SK-N-SH (cell line): ENCODE measurements around the gene NT5C. TPM values are rescaled to one million over a fixed set of nuclear protein-coding genes. Genes with fewer than 3 reads are reported as not detected.

Source experiments
- CTCF ChIA-PET: fragments of 300-600, 350-600 bp; formaldehyde crosslinking; extraction: SDS; loops from one replicate; lab custom pipeline; 2021; lab: Yijun Ruan, JAX
- POLR2A ChIA-PET: fragments of 350-600 bp; sonication (Branson Sonifier 250); formaldehyde crosslinking; extraction: SDS; loops from one replicate; lab custom pipeline; 2020; ENCODE audit warnings: antibody characterized with exemption, inconsistent platforms; lab: Yijun Ruan, JAX
- DNase-seq: peaks from one replicate; pipeline ENCODE4 v3.0.0; 2012
- H2AFZ ChIP-seq: fragments of 200-600 bp; sonication (generic); 2 replicates; pipeline ENCODE4 v1.8.1; 2016; ENCODE audit warnings: antibody characterized with exemption, mild to moderate bottlenecking, low read depth
- H3F3A ChIP-seq: fragments of 200-600 bp; sonication (generic); replicated peaks from 2 replicates; pipeline ENCODE3; 2016; ENCODE audit warnings: antibody characterized with exemption, mild to moderate bottlenecking; ENCODE audit not compliant: insufficient read depth
- H3K27ac ChIP-seq, 2 experiments: fragments of 200-500 bp in 1 of 2; fragments of 200-600 bp in 1 of 2; sonication (Bioruptor generic) in 1 of 2; sonication (generic), shearing (Covaris generic) in 1 of 2; 2 replicates each; pipeline versions ENCODE4 v1.5.1 to v1.6.1; 2014 to 2016; ENCODE audit warnings: low read depth in 2 of 2, inconsistent platforms in 1 of 2, low read length in 1 of 2, mild to moderate bottlenecking in 1 of 2, mixed read lengths in 1 of 2
- H3K27me3 ChIP-seq: fragments of 200-600 bp; sonication (generic), shearing (Covaris generic); 2 replicates; pipeline ENCODE4 v1.6.1; 2016; ENCODE audit warnings: mixed run types; ENCODE audit not compliant: insufficient read depth
- H3K36me3 ChIP-seq, 2 experiments: fragments of 200-500 bp in 1 of 2; fragments of 200-600 bp in 1 of 2; sonication (Bioruptor generic) in 1 of 2; sonication (generic) in 1 of 2; replicated peaks in 1 of 2; 2 replicates each; pipeline versions ENCODE3 to v1.5.1; 2014 to 2016; ENCODE audit warnings: low read length in 1 of 2, mild to moderate bottlenecking in 1 of 2; ENCODE audit not compliant: insufficient read depth in 2 of 2, control insufficient read depth in 1 of 2
- H3K4me1 ChIP-seq, 2 experiments: fragments of 200-500 bp in 1 of 2; fragments of 200-600 bp in 1 of 2; sonication (Bioruptor generic) in 1 of 2; sonication (generic), shearing (Covaris generic) in 1 of 2; 2 replicates each; pipeline versions ENCODE4 v1.5.1 to v1.6.1; 2014 to 2016; ENCODE audit warnings: low read depth in 1 of 2, low read length in 1 of 2, mixed run types in 1 of 2; ENCODE audit not compliant: insufficient read depth in 2 of 2, control insufficient read depth in 1 of 2
- H3K4me2 ChIP-seq: fragments of 200-600 bp; sonication (generic), shearing (Covaris generic); 2 replicates; pipeline ENCODE4 v1.6.1; 2017; ENCODE audit warnings: mixed run types
- H3K4me3 ChIP-seq, 2 experiments: fragments of 200-500 bp in 1 of 2; fragments of 200-600 bp in 1 of 2; sonication (Bioruptor generic) in 1 of 2; sonication (generic), shearing (Covaris generic) in 1 of 2; 2 replicates each; pipeline versions ENCODE4 v1.5.1 to v1.8.1; 2014 to 2016; ENCODE audit warnings: low read depth in 2 of 2, inconsistent platforms in 1 of 2, low read length in 1 of 2, mild to moderate bottlenecking in 1 of 2, mixed read lengths in 1 of 2, moderate library complexity in 1 of 2
- H3K79me2 ChIP-seq: fragments of 200-600 bp; sonication (generic); 2 replicates; pipeline ENCODE4 v1.8.1; 2017; ENCODE audit warnings: mild to moderate bottlenecking; ENCODE audit not compliant: insufficient read depth
- H3K9ac ChIP-seq: fragments of 200-600 bp; sonication (generic); 2 replicates; pipeline ENCODE4 v1.6.1; 2017; ENCODE audit warnings: mixed run types
- H3K9me2 ChIP-seq: fragments of 200-600 bp; sonication (generic); 2 replicates; pipeline ENCODE4 v1.6.1; 2017; ENCODE audit warnings: mixed run types
- H3K9me3 ChIP-seq: fragments of 200-600 bp; sonication (generic); 2 replicates; pipeline ENCODE4 v1.6.1; 2017; ENCODE audit warnings: mixed run types, mild to moderate bottlenecking, moderate library complexity
- H4K20me1 ChIP-seq: fragments of 200-600 bp; sonication (generic); 2 replicates; pipeline ENCODE4 v1.6.1; 2017; ENCODE audit warnings: mild to moderate bottlenecking, mixed run types; ENCODE audit not compliant: insufficient read depth
- CHD2 ChIP-seq: fragments of 150-350 bp; IDR thresholded peaks from 2 replicates; pipeline ENCODE4 v1.6.1; 2018; ENCODE audit warnings: low read length; ENCODE audit not compliant: partially characterized antibody
- EP300 ChIP-seq, 2 experiments: IDR thresholded peaks; 2 replicates each; pipeline versions ENCODE4 v1.4.0 to v1.6.1; 2012; ENCODE audit warnings: borderline replicate concordance in 1 of 2, low read depth in 1 of 2, low read length in 1 of 2
- FOSL2 ChIP-seq: IDR thresholded peaks from 2 replicates; pipeline ENCODE4 v1.4.0; 2012; ENCODE audit warnings: low read depth, mild to moderate bottlenecking, moderate library complexity, borderline replicate concordance
- FOXM1 ChIP-seq: IDR thresholded peaks from 2 replicates; pipeline ENCODE4 v1.4.0; 2012; ENCODE audit warnings: low read depth, mild to moderate bottlenecking
- GABPA ChIP-seq: IDR thresholded peaks from 2 replicates; pipeline ENCODE4 v1.4.0; 2012; ENCODE audit warnings: low read depth, mild to moderate bottlenecking
- GATA2 ChIP-seq: sonication (generic); formaldehyde crosslinking; IDR thresholded peaks from 2 replicates; pipeline ENCODE4 v1.5.0; 2020; ENCODE audit warnings: mild to moderate bottlenecking, missing genetic modification reagents
- JUND ChIP-seq: IDR thresholded peaks from 2 replicates; pipeline ENCODE4 v1.4.0; 2012
- MEF2A ChIP-seq: IDR thresholded peaks from 2 replicates; pipeline ENCODE4 v1.4.0; 2012; ENCODE audit warnings: low read depth, borderline replicate concordance
- NFIC ChIP-seq: IDR thresholded peaks from 2 replicates; pipeline ENCODE4 v1.4.0; 2012; ENCODE audit warnings: borderline replicate concordance
- POLR2AphosphoS5 ChIP-seq: IDR thresholded peaks from 2 replicates; pipeline ENCODE4 v1.6.1; 2012; ENCODE audit warnings: low read depth, low read length
- RAD21 ChIP-seq: IDR thresholded peaks from 2 replicates; pipeline ENCODE4 v1.6.1; 2012; ENCODE audit warnings: mild to moderate bottlenecking, low read length
- RCOR1 ChIP-seq: fragments of 150-350 bp; IDR thresholded peaks from 2 replicates; pipeline ENCODE4 v1.6.1; 2017; ENCODE audit warnings: antibody characterized with exemption, low read length
- SIN3A ChIP-seq: IDR thresholded peaks from 2 replicates; pipeline ENCODE4 v1.6.1; 2012; ENCODE audit warnings: low read depth, mild to moderate bottlenecking, low read length, moderate library complexity, borderline replicate concordance
- TAF1 ChIP-seq: IDR thresholded peaks from 2 replicates; pipeline ENCODE4 v1.6.1; 2012; ENCODE audit warnings: low read depth, mild to moderate bottlenecking, low read length, moderate library complexity, borderline replicate concordance
- TCF12 ChIP-seq: IDR thresholded peaks from 2 replicates; pipeline ENCODE4 v1.4.0; 2012
- TEAD4 ChIP-seq: IDR thresholded peaks from 2 replicates; pipeline ENCODE4 v1.4.0; 2012; ENCODE audit warnings: mild to moderate bottlenecking, borderline replicate concordance; ENCODE audit not compliant: insufficient read depth
- WGBS: methylation state at CpG from one replicate; pipeline ENCODE4 v1.1.6; 2017; ENCODE audit warnings: low lambda C conversion rate; 5-methylcytosine and 5-hydroxymethylcytosine counted together
- polyA plus RNA-seq, 3 experiments: library from polyadenylated mRNA; depleted of rRNA; stranded (reverse); fragments of >200 nt; gene quantifications; 2 replicates each; pipeline ENCODE4 v1.2.3, GENCODE V29; 2012
- TF ChIP-seq, protein P1 (sequence below): IDR thresholded peaks from 2 replicates; pipeline ENCODE4 v1.4.0; 2012; ENCODE audit warnings: low read depth, borderline replicate concordance
- TF ChIP-seq, protein P2 (sequence below): IDR thresholded peaks from 2 replicates; pipeline ENCODE4 v1.4.0; 2012; ENCODE audit warnings: low read depth, borderline replicate concordance
- TF ChIP-seq, protein P3 (sequence below): IDR thresholded peaks from 2 replicates; pipeline ENCODE4 v1.6.1; 2012; ENCODE audit warnings: mild to moderate bottlenecking, low read depth, low read length, moderate library complexity
- TF ChIP-seq, protein P4 (sequence below): IDR thresholded peaks from 2 replicates; pipeline ENCODE4 v1.4.0; 2012; ENCODE audit warnings: low read depth
- TF ChIP-seq, protein P5 (sequence below): IDR thresholded peaks from 2 replicates; pipeline ENCODE4; 2012

The NT5C gene
- polyA plus RNA-seq, 1 of the 3 experiments (the other 2 are of a cell fraction), result 111 TPM

DNA sequence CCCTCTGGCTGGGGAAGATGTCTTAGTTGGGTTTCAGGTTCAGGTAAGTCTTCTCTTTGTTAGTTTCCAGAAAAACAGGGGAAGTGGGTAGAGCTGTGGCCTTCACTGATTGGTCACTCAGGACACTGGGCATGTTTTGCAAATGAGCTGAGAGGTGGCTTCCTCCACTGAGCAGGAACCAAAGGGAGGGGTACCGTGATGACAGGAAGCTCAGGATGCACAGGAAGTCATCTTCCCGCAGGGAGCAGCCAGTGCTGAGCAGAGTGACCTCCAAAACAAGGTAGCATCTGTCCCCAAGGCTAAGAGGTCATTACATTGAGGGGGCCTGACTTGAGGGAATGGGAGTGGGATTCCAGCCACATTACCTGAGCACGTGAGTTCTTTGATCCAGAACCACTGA is 5.6 kb downstream of the NT5C start:
- POLR2A ChIA-PET, result interaction anchor here (0.7 to 2.1 kb wide), 4 partner anchors 9 to 55 kb away, joined by 3 to 8 read pairs (median 3); no protein-coding TSS in a partner anchor
- no peak overlapping the region for H3K9ac ChIP-seq
- CTCF ChIA-PET, result interaction anchor here (0.6 to 19.6 kb wide), 6 partner anchors 8 to 121 kb away, joined by 3 to 422 read pairs (median 5); partner anchors contain the start of gene ARMC7
- no peaks in the 10 kb centered on the region for H3K27me3 ChIP-seq
- no peaks in the 10 kb centered on the region for H3K9me3 ChIP-seq
- peaks cover 9% of the 10 kb centered on the region; the same call in 1 of the 2 replicates for H4K20me1 ChIP-seq
- peaks cover 5 to 17% of the 10 kb centered on the region in 2 experiments for H3K36me3 ChIP-seq
- TF ChIP-seq TAF1 (no peak), RAD21 (no peak), POLR2AphosphoS5 (no peak), MEF2A (no peak), GATA2 (CRISPR knock-in tag) (no peak), NFIC (no peak), JUND (no peak), SIN3A (no peak), TEAD4 (no peak), RCOR1 (no peak), FOSL2 (no peak)
- H3K4me3 ChIP-seq, result no peak overlapping the region
- no peak overlapping the region for H2AFZ ChIP-seq
- no peak overlapping the region for H3K27ac ChIP-seq
- DNase-seq, result peak; percentile 54
- peaks cover 16% of the 10 kb centered on the region; the same call in 1 of the 2 replicates for H3K79me2 ChIP-seq
- H3K9me2 ChIP-seq, result no peaks in the 10 kb centered on the region
- no peak overlapping the region for H3K4me2 ChIP-seq
- peaks cover 9 to 19% of the 10 kb centered on the region in 2 experiments; a peak in 2 of 4 replicates for H3K4me1 ChIP-seq
- peaks cover 21% of the 10 kb centered on the region for H3F3A ChIP-seq
- 67% methylated on average over 3 of the region's 3 CpGs for WGBS

DNA sequence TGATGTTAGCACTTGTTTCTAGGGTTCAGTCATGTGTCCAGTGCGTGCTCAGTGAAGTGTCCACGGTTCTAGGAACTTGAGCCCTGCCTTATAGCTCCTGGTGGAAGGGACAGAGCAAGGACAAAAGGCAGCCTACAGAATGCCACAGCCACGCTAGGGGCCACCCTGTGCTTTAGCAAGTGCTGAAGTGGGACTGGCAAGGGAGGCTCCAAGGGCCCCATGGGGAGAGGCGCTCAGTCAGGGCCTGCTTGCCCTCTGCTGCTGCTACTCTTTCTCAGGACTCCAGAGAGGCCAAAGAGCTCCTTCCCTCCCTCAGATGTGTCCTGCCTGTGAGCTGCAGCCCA is 6.8 kb downstream of the NT5C start:
- peaks cover under 1% of the 10 kb centered on the region; the same call in 1 of the 2 replicates for H4K20me1 ChIP-seq
- H3K36me3 ChIP-seq, result peaks cover 5 to 14% of the 10 kb centered on the region in 2 experiments
- no peaks in the 10 kb centered on the region for H3K27me3 ChIP-seq
- peaks cover 21% of the 10 kb centered on the region for H3F3A ChIP-seq
- H3K4me1 ChIP-seq, result peaks cover 4 to 11% of the 10 kb centered on the region in 2 experiments; a peak in 1 of 4 replicates
- peaks cover 7% of the 10 kb centered on the region; the same call in 1 of the 2 replicates for H3K79me2 ChIP-seq
- no peak overlapping the region for H3K4me2 ChIP-seq
- H3K9ac ChIP-seq, result no peak overlapping the region
- H3K9me3 ChIP-seq, result no peaks in the 10 kb centered on the region
- H3K4me3 ChIP-seq, result no peak overlapping the region
- no peak overlapping the region for H2AFZ ChIP-seq
- WGBS, result 80% methylated on average over 3 of the region's 4 CpGs
- H3K9me2 ChIP-seq, result no peaks in the 10 kb centered on the region
- CTCF ChIA-PET, result interaction anchor here (0.7 to 19.6 kb wide), 8 partner anchors 8 to 78 kb away, joined by 3 to 422 read pairs (median 5); partner anchors contain the start of gene ARMC7
- DNase-seq, result no peak
- no peak overlapping the region for H3K27ac ChIP-seq
- POLR2A ChIA-PET, result interaction anchor here (1.6 kb wide), 1 partner anchor 11 kb away, joined by 8 read pairs; no protein-coding TSS in a partner anchor
- TF ChIP-seq, protein P1, sequence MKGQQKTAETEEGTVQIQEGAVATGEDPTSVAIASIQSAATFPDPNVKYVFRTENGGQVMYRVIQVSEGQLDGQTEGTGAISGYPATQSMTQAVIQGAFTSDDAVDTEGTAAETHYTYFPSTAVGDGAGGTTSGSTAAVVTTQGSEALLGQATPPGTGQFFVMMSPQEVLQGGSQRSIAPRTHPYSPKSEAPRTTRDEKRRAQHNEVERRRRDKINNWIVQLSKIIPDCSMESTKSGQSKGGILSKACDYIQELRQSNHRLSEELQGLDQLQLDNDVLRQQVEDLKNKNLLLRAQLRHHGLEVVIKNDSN, result no peak
- TF ChIP-seq, protein P2, sequence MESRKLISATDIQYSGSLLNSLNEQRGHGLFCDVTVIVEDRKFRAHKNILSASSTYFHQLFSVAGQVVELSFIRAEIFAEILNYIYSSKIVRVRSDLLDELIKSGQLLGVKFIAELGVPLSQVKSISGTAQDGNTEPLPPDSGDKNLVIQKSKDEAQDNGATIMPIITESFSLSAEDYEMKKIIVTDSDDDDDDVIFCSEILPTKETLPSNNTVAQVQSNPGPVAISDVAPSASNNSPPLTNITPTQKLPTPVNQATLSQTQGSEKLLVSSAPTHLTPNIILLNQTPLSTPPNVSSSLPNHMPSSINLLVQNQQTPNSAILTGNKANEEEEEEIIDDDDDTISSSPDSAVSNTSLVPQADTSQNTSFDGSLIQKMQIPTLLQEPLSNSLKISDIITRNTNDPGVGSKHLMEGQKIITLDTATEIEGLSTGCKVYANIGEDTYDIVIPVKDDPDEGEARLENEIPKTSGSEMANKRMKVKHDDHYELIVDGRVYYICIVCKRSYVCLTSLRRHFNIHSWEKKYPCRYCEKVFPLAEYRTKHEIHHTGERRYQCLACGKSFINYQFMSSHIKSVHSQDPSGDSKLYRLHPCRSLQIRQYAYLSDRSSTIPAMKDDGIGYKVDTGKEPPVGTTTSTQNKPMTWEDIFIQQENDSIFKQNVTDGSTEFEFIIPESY, result no peak
- TF ChIP-seq, protein P3, sequence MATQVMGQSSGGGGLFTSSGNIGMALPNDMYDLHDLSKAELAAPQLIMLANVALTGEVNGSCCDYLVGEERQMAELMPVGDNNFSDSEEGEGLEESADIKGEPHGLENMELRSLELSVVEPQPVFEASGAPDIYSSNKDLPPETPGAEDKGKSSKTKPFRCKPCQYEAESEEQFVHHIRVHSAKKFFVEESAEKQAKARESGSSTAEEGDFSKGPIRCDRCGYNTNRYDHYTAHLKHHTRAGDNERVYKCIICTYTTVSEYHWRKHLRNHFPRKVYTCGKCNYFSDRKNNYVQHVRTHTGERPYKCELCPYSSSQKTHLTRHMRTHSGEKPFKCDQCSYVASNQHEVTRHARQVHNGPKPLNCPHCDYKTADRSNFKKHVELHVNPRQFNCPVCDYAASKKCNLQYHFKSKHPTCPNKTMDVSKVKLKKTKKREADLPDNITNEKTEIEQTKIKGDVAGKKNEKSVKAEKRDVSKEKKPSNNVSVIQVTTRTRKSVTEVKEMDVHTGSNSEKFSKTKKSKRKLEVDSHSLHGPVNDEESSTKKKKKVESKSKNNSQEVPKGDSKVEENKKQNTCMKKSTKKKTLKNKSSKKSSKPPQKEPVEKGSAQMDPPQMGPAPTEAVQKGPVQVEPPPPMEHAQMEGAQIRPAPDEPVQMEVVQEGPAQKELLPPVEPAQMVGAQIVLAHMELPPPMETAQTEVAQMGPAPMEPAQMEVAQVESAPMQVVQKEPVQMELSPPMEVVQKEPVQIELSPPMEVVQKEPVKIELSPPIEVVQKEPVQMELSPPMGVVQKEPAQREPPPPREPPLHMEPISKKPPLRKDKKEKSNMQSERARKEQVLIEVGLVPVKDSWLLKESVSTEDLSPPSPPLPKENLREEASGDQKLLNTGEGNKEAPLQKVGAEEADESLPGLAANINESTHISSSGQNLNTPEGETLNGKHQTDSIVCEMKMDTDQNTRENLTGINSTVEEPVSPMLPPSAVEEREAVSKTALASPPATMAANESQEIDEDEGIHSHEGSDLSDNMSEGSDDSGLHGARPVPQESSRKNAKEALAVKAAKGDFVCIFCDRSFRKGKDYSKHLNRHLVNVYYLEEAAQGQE, result no peak
- TF ChIP-seq EP300 (IDR thresholded peaks at IDR 0.05; ENCODE audit: borderline replicate concordance in 1 of 2, low read depth in 1 of 2, low read length in 1 of 2) (no peak), TEAD4 (no peak), CHD2 (no peak), MEF2A (no peak), RAD21 (no peak), POLR2AphosphoS5 (no peak), FOXM1 (no peak), TCF12 (no peak), GABPA (no peak), TAF1 (no peak)
- TF ChIP-seq, protein P4, sequence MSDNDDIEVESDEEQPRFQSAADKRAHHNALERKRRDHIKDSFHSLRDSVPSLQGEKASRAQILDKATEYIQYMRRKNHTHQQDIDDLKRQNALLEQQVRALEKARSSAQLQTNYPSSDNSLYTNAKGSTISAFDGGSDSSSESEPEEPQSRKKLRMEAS, result no peak
- TF ChIP-seq, protein P5, sequence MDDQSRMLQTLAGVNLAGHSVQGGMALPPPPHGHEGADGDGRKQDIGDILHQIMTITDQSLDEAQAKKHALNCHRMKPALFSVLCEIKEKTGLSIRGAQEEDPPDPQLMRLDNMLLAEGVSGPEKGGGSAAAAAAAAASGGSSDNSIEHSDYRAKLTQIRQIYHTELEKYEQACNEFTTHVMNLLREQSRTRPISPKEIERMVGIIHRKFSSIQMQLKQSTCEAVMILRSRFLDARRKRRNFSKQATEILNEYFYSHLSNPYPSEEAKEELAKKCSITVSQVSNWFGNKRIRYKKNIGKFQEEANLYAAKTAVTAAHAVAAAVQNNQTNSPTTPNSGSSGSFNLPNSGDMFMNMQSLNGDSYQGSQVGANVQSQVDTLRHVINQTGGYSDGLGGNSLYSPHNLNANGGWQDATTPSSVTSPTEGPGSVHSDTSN, result no peak
